Endothelial cell of umbilical vein (primary cell): Measurements from ENCODE around the gene PIN1.
"Not testable (repeated sequence)": the region's sequence is repeated elsewhere in the genome, so short reads cannot be mapped to it uniquely, and the experiment has no call there.

Experiments
- CTCF ChIP-seq, 2 donors: IDR thresholded peaks; 1 replicate in 1 of 2; 2 replicates in 1 of 2; pipeline ENCODE4 v1.5.1; 2011; ENCODE audit warnings: low read length in 2 of 2, mild to moderate bottlenecking in 2 of 2, moderate library complexity in 2 of 2, control low read depth in 1 of 2, inconsistent platforms in 1 of 2, low read depth in 1 of 2; ENCODE audit not compliant: insufficient read depth in 1 of 2; ENCODE audit errors: extremely low read depth in 1 of 2
- EZH2 ChIP-seq: IDR thresholded peaks from 2 replicates; pipeline ENCODE4 v1.6.1; 2012; ENCODE audit warnings: borderline replicate concordance, low read depth, mild to moderate bottlenecking, moderate library complexity, low read length, inconsistent platforms; ENCODE audit not compliant: severe bottlenecking
- FOS ChIP-seq: IDR thresholded peaks from 2 replicates; pipeline ENCODE4 v1.6.1; 2011; ENCODE audit warnings: mild to moderate bottlenecking, low read length, moderate library complexity, borderline replicate concordance; ENCODE audit not compliant: insufficient read depth
- GATA2 ChIP-seq: IDR thresholded peaks from 2 replicates; pipeline ENCODE4 v1.7.0; 2011; ENCODE audit warnings: low read depth, mild to moderate bottlenecking, moderate library complexity, mixed read lengths, low read length; ENCODE audit not compliant: insufficient read length, insufficient read depth
- MAX ChIP-seq: IDR thresholded peaks from 2 replicates; pipeline ENCODE4 v1.6.1; 2011; ENCODE audit not compliant: insufficient read depth, insufficient read length
- POLR2A ChIP-seq: IDR thresholded peaks from 2 replicates; pipeline ENCODE4 v1.6.1; 2012; ENCODE audit warnings: low read depth, mild to moderate bottlenecking, control low read depth, low read length
- POLR2AphosphoS5 ChIP-seq: IDR thresholded peaks from 2 replicates; pipeline ENCODE4 v1.6.1; 2012; ENCODE audit warnings: low read depth, mild to moderate bottlenecking, control low read depth, low read length, moderate library complexity; ENCODE audit not compliant: insufficient read depth

DNA sequence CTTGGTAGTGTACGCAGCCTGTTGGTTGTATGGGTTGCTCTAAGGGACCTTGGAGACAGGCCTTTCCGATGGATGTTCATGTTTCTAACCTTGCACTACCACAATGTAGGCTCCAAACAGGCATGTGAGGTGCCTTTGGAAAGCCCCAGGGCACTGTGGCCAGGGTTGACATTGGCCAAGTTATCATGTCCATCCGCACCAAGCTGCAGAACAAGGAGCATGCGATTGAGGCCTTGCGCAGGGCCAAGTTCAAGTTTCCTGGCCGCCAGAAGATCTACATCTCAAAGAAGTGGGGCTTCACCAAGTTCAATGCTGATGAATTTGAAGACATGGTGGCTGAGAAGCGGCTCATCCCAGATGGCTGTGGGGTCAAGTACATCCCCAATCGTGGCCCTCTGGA is 15.1 kb upstream of the PIN1 start:
- not testable (repeated sequence) for TF ChIP-seq MAX; CTCF (IDR thresholded peaks at IDR 0.05; ENCODE audit: extremely low read depth in 1 of 2, insufficient read depth in 1 of 2, low read depth in 1 of 2, low read length in 2 of 2); POLR2A; POLR2AphosphoS5; GATA2; EZH2; FOS
